HCT116 (cell line): ENCODE results near the gene ZFX. TPM values are rescaled to one million over a fixed set of nuclear protein-coding genes. Genes with fewer than 3 reads are reported as not detected.

ENCODE experiments used
- ATAC-seq: fragments of 200-7000 bp; cut with Tn5 transposase; 2 replicates; pipeline ENCODE4 v1.9.1; 2020; ENCODE audit warnings: mild to moderate bottlenecking, moderate library complexity
- BruUV-seq: library from RNA; stranded (reverse); fragments of 400-500 nt; replicated peaks from 2 replicates; lab custom pipeline; 2021; lab: Mats Ljungman, UMichigan
- CTCF ChIA-PET: fragments of 300-600 bp; sonication (Branson Sonifier 250); formaldehyde crosslinking; loops from one replicate; lab custom pipeline; 2021; ENCODE audit warnings: antibody characterized with exemption; lab: Charles Lee
- POLR2A ChIA-PET: fragments of 300-600, 350-600 bp; sonication (Branson Sonifier 250); formaldehyde crosslinking; loops from one replicate; lab custom pipeline; 2021; ENCODE audit warnings: antibody characterized with exemption; lab: Charles Lee
- RAD21 ChIA-PET, 2 experiments: fragments of 300-600 bp; sonication (Branson Sonifier 250); formaldehyde crosslinking; loops; one replicate each; lab custom pipeline; 2023; ENCODE audit warnings: low total read pairs in 2 of 2; ENCODE audit not compliant: uncharacterized antibody in 2 of 2, unreplicated experiment in 2 of 2, low non-redundant PET in 1 of 2; lab: Charles Lee
- DNase-seq: peaks from one replicate; pipeline ENCODE4 v3.0.0-alpha.2; 2010; ENCODE audit warnings: low read depth, low spot score
- H2AFZ ChIP-seq: fragments of 200-600 bp; shearing (Covaris generic), sonication (generic); 2 replicates; pipeline ENCODE4 v1.6.1; 2017; ENCODE audit warnings: low read depth, mixed run types, mixed read lengths, antibody characterized with exemption, low read length; ENCODE audit not compliant: poor library complexity, severe bottlenecking
- H3K27ac ChIP-seq: 2 replicates; pipeline ENCODE4 v1.5.1; 2012; ENCODE audit warnings: low read depth, low read length
- H3K27me3 ChIP-seq: fragments of 200-600 bp; sonication (generic); 2 replicates; pipeline ENCODE4 v1.6.1; 2016; ENCODE audit warnings: mixed run types, low read length, mixed read lengths; ENCODE audit not compliant: insufficient read depth
- H3K36me3 ChIP-seq, 2 experiments: fragments of 200-500 bp in 1 of 2; fragments of 200-600 bp in 1 of 2; sonication (Bioruptor generic) in 1 of 2; sonication (generic) in 1 of 2; 2 replicates each; pipeline versions ENCODE4 v1.5.1 to v1.6.1; 2014 to 2016; ENCODE audit warnings: low read length in 2 of 2, inconsistent platforms in 1 of 2, mixed read lengths in 1 of 2, mixed run types in 1 of 2; ENCODE audit not compliant: insufficient read depth in 2 of 2, control insufficient read depth in 1 of 2
- H3K4me1 ChIP-seq, 2 experiments: fragments of 200-600 bp in 1 of 2; sonication (generic) in 1 of 2; 2 replicates each; pipeline versions ENCODE4 v1.5.1 to v1.6.1; 2012 to 2017; ENCODE audit warnings: low read length in 2 of 2, inconsistent platforms in 1 of 2, mild to moderate bottlenecking in 1 of 2, mixed read lengths in 1 of 2, mixed run types in 1 of 2, moderate library complexity in 1 of 2; ENCODE audit not compliant: insufficient read depth in 2 of 2, control insufficient read depth in 1 of 2
- H3K4me2 ChIP-seq: fragments of 200-600 bp; sonication (generic); 2 replicates; pipeline ENCODE4 v1.6.1; 2017; ENCODE audit warnings: mixed run types, low read length, mixed read lengths
- H3K4me3 ChIP-seq, 2 experiments: fragments of 200-600 bp in 1 of 2; sonication (generic) in 1 of 2; replicated peaks in 1 of 2; 2 replicates each; pipeline ENCODE4 v1.5.1; 2011 to 2016; ENCODE audit warnings: low read length in 2 of 2, control low read depth in 1 of 2, low read depth in 1 of 2, mild to moderate bottlenecking in 1 of 2, mixed read lengths in 1 of 2, mixed run types in 1 of 2
- H3K79me2 ChIP-seq: fragments of 200-600 bp; sonication (generic); 2 replicates; pipeline ENCODE4 v1.6.1; 2017; ENCODE audit warnings: mild to moderate bottlenecking, mixed run types, low read length, moderate library complexity, mixed read lengths; ENCODE audit not compliant: insufficient read depth
- H3K9ac ChIP-seq: fragments of 200-600 bp; sonication (generic); 2 replicates; pipeline ENCODE4 v1.6.1; 2016; ENCODE audit warnings: low read length, mixed read lengths
- H3K9me2 ChIP-seq: fragments of 200-600 bp; sonication (generic), shearing (Covaris generic); 2 replicates; pipeline ENCODE4 v1.6.1; 2017; ENCODE audit warnings: mixed run types, mild to moderate bottlenecking, moderate library complexity; ENCODE audit not compliant: insufficient read depth
- H3K9me3 ChIP-seq, 2 experiments: fragments of 200-500 bp in 1 of 2; fragments of 200-600 bp in 1 of 2; sonication (Bioruptor generic) in 1 of 2; sonication (generic) in 1 of 2; 2 replicates each; pipeline ENCODE4 v1.6.1; 2014 to 2017; ENCODE audit warnings: low read length in 2 of 2, mixed read lengths in 2 of 2, inconsistent platforms in 1 of 2, low read depth in 1 of 2, mild to moderate bottlenecking in 1 of 2, mixed run types in 1 of 2, moderate library complexity in 1 of 2; ENCODE audit not compliant: control insufficient read depth in 1 of 2, insufficient read depth in 1 of 2
- H4K20me1 ChIP-seq: fragments of 200-600 bp; sonication (generic), shearing (Covaris generic); 2 replicates; pipeline ENCODE4 v1.6.1; 2017; ENCODE audit warnings: mixed run types, mild to moderate bottlenecking, moderate library complexity; ENCODE audit not compliant: insufficient read depth
- CEBPB ChIP-seq: IDR thresholded peaks from 2 replicates; pipeline ENCODE4 v1.6.1; 2012; ENCODE audit warnings: low read depth
- EGR1 ChIP-seq: IDR thresholded peaks from 2 replicates; pipeline ENCODE4 v1.6.1; 2012; ENCODE audit warnings: low read depth
- EZH2 ChIP-seq: fragments of 200-600 bp; sonication (generic); IDR thresholded peaks from 2 replicates; pipeline ENCODE4 v1.6.1; 2017; ENCODE audit warnings: antibody characterized with exemption, mixed run types
- EZH2phosphoT487 ChIP-seq: fragments of 200-600 bp; IDR thresholded peaks from 2 replicates; pipeline ENCODE4 v1.6.1; 2018; ENCODE audit warnings: antibody characterized with exemption, borderline replicate concordance
- FOSL1 ChIP-seq: IDR thresholded peaks from 2 replicates; pipeline ENCODE4 v1.6.1; 2012; ENCODE audit warnings: low read depth
- REST ChIP-seq: IDR thresholded peaks from 2 replicates; pipeline ENCODE4 v1.6.1; 2012; ENCODE audit warnings: low read depth
- SRF ChIP-seq: IDR thresholded peaks from 2 replicates; pipeline ENCODE4 v1.6.1; 2012; ENCODE audit warnings: low read depth
- TCF7L2 ChIP-seq: IDR thresholded peaks from 2 replicates; pipeline ENCODE4 v1.7.0; 2011; ENCODE audit warnings: borderline replicate concordance, inconsistent platforms; ENCODE audit not compliant: insufficient read depth, insufficient read length; ENCODE audit errors: extremely low read depth
- ZNF274 ChIP-seq: fragments of 200-500 bp; sonication (Bioruptor generic); IDR thresholded peaks from 2 replicates; pipeline ENCODE4 v1.6.1; 2014; ENCODE audit warnings: mild to moderate bottlenecking, low read depth, low read length, inconsistent platforms
- intact Hi-C: fragments of 100-400 bp; cut with micrococcal nuclease; formaldehyde crosslinking; loops from 2 replicates; pipeline ENCODE4 v1.10.0; 2022
- total RNA-seq: library from RNA; stranded (reverse); gene quantifications from one replicate; pipeline ENCODE4 v1.2.1, GENCODE V29; 2021; ENCODE audit not compliant: unreplicated experiment
- TF ChIP-seq, protein P1 (sequence below): IDR thresholded peaks from 2 replicates; pipeline ENCODE4 v1.6.1; 2012

ZFX gene
- total RNA-seq, 1 experiment from 2014 or later = 28.1 TPM

DNA sequence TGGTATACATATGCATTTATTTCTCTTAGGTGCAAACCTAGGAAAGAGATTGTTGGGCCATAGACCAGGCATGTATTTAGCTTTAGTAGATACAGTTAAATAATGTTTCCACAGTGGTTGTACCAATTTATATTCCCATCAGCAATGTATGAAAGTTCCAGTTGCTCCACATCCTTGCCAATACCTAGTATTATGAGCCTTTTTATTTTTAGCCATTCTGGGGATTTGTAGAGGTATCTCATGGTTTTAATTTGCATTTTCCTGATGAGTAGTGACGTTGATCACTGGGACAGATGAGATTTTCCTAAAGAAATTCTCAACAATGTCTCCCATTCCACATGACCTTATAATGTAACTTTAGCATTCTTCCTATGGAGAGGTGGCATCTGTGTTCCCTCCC, 107.5 kb downstream of the ZFX start:
- Histone ChIP-seq H3K9ac (no peak overlapping the region), H3K27ac (no peak overlapping the region), H4K20me1 (no peaks in the 10 kb centered on the region), H3K4me1 (no peaks in the 10 kb centered on the region), H3K4me3 (no peak overlapping the region), H3K9me2 (no peaks in the 10 kb centered on the region), H3K79me2 (no peaks in the 10 kb centered on the region), H3K9me3 (no peaks in the 10 kb centered on the region), H3K36me3 (no peaks in the 10 kb centered on the region), H2AFZ (no peak overlapping the region), H3K4me2 (no peak overlapping the region), H3K27me3 (no peaks in the 10 kb centered on the region)
- ChIA-PET RAD21 (no interaction called here), POLR2A (no interaction called here), CTCF (no interaction called here)
- TF ChIP-seq CEBPB (no peak), ZNF274 (no peak), EGR1 (no peak), REST (no peak), FOSL1 (no peak), EZH2 (no peak), SRF (no peak), EZH2phosphoT487 (no peak), TCF7L2 (no peak)
- TF ChIP-seq, protein P1, sequence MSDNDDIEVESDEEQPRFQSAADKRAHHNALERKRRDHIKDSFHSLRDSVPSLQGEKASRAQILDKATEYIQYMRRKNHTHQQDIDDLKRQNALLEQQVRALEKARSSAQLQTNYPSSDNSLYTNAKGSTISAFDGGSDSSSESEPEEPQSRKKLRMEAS = no peak
- ATAC-seq (no peak), DNase-seq (no peak)
- intact Hi-C loops = no loop called here
- no TSS peak for BruUV-seq
